ENCODE measurements around the gene FBF1. TPM values are rescaled to one million over a fixed set of nuclear protein-coding genes. Genes with fewer than 3 reads are reported as not detected.

The FBF1 gene
- total RNA-seq, 1 experiment from 2014 or later = 22.8 TPM

DNA sequence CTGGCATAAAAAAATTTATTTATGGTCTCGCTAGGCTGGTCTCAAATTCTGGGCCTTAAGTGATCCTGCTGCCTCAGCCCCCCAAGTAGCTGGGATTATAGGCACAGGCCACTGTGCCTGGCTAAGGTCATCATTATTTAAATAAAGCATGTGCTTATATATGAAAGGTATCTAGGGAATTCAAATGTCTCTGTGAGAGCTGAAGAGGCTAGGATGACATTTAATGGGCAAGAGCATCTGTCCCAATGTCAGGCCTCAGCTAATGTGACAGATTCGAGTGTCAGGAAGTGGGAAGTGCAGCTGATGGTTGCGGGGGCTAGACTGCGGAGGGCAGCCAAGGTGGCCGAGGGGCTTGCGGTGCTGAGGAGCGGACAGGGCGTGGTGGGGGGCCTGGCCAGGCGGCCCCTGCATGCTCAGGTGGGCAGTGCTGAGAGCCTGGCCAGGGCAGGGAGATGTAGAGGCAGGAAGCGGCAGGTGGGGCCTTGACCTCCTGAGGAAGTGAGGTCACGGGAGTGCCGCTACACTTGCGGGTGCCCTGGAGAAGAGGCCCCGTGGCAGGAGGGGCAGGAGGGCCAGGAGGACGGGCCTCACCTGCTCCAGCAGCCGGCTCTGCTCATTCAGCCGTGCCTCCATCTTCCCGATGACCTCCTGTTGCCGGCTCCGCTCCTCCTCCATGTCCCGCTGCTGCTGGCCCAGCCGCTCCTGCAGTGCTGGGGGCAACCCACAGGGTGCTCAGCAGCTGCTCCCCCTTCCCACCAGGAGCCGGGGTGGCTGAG is 23.5 kb downstream of the FBF1 start:
- CTCF ChIA-PET = interaction anchor here (1.8 to 3.5 kb wide), 2 partner anchors 9 to 10 kb away, joined by 3 to 10 read pairs; no protein-coding TSS in a partner anchor
- Histone ChIP-seq H3K4me1 (ENCODE audit: control insufficient read depth in 1 of 2, insufficient read depth in 2 of 2, low read length in 2 of 2) (peaks cover 0 to 9% of the 10 kb centered on the region in 2 experiments; a peak in 2 of 4 replicates), H3K27ac (ENCODE audit: low read depth, low read length) (no peak overlapping the region; the same call in 1 of the 2 replicates), H3K79me2 (ENCODE audit: insufficient read depth, low read length) (no peaks in the 10 kb centered on the region), H2AFZ (ENCODE audit: low read depth, low read length, poor library complexity, severe bottlenecking) (no peak overlapping the region), H4K20me1 (ENCODE audit: insufficient read depth) (no peaks in the 10 kb centered on the region), H3K4me3 (replicated peaks in 1 of 2; ENCODE audit: low read depth in 1 of 2, low read length in 2 of 2) (no peak overlapping the region), H3K9ac (ENCODE audit: low read length) (no peak overlapping the region), H3K9me3 (ENCODE audit: control insufficient read depth in 1 of 2, insufficient read depth in 1 of 2, low read depth in 1 of 2, low read length in 2 of 2) (no peaks in the 10 kb centered on the region), H3K4me2 (ENCODE audit: low read length) (no peak overlapping the region), H3K9me2 (ENCODE audit: insufficient read depth) (no peaks in the 10 kb centered on the region), H3K27me3 (ENCODE audit: insufficient read depth, low read length) (no peaks in the 10 kb centered on the region), H3K36me3 (ENCODE audit: control insufficient read depth in 1 of 2, insufficient read depth in 2 of 2, low read length in 2 of 2) (no peaks in the 10 kb centered on the region)
- intact Hi-C loops (cut with micrococcal nuclease) = no loop called here
- RAD21 ChIA-PET (ENCODE audit: low non-redundant PET in 1 of 2, low total read pairs in 2 of 2, uncharacterized antibody in 2 of 2, unreplicated experiment in 2 of 2) = no interaction called here
- TF ChIP-seq EZH2phosphoT487 (IDR thresholded peaks at IDR 0.05; ENCODE audit: borderline replicate concordance) = no peak
- ATAC-seq (no peak), DNase-seq (ENCODE audit: low read depth, low spot score) (no peak)
- BruUV-seq (replicated peaks) = no TSS peak
- POLR2A ChIA-PET = interaction anchor here (0.8 kb wide), 1 partner anchor 24 kb away, joined by 3 read pairs; the partner anchor contains the start of gene FBF1

DNA sequence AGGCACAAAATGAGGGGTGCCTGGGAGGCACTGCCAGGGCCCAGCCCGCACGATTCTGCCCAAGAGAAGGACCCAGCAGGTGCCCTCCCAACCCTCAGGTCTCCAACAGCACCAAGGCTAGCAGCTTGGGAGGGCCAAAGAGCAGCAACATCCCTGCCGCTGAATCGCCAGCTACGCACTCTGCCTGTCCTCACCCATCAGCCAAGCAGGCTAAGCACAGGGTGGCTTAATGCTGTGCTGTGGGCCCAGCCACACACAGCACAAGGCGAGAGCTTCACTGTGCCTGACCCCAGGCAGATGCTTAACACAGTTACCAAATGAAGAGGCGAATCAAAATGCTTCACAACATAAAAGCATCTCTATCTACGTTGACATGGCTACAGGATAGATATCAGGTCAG is 25.6 kb downstream of the FBF1 start:
- ATAC-seq (peak; percentile 16), DNase-seq (ENCODE audit: low read depth, low spot score) (no peak)
- intact Hi-C loops (cut with micrococcal nuclease) = no loop called here
- Histone ChIP-seq H3K79me2 (ENCODE audit: insufficient read depth, low read length) (no peaks in the 10 kb centered on the region), H2AFZ (ENCODE audit: low read depth, low read length, poor library complexity, severe bottlenecking) (no peak overlapping the region), H4K20me1 (ENCODE audit: insufficient read depth) (no peaks in the 10 kb centered on the region), H3K4me3 (replicated peaks in 1 of 2; ENCODE audit: low read depth in 1 of 2, low read length in 2 of 2) (no peak overlapping the region), H3K27ac (ENCODE audit: low read depth, low read length) (no peak overlapping the region), H3K4me1 (ENCODE audit: control insufficient read depth in 1 of 2, insufficient read depth in 2 of 2, low read length in 2 of 2) (peaks cover 0 to 9% of the 10 kb centered on the region in 2 experiments; a peak in 2 of 4 replicates), H3K27me3 (ENCODE audit: insufficient read depth, low read length) (no peaks in the 10 kb centered on the region), H3K4me2 (ENCODE audit: low read length) (no peak overlapping the region), H3K9me3 (ENCODE audit: control insufficient read depth in 1 of 2, insufficient read depth in 1 of 2, low read depth in 1 of 2, low read length in 2 of 2) (no peaks in the 10 kb centered on the region), H3K36me3 (ENCODE audit: control insufficient read depth in 1 of 2, insufficient read depth in 2 of 2, low read length in 2 of 2) (no peaks in the 10 kb centered on the region), H3K9me2 (ENCODE audit: insufficient read depth) (no peaks in the 10 kb centered on the region), H3K9ac (ENCODE audit: low read length) (no peak overlapping the region)
- ChIA-PET CTCF (interaction anchor here (1.2 kb wide), 1 partner anchor 13 kb away, joined by 5 read pairs; no protein-coding TSS in a partner anchor), POLR2A (interaction anchor here (1.2 kb wide), 1 partner anchor 135 kb away, joined by 3 read pairs; no protein-coding TSS in a partner anchor), RAD21 (ENCODE audit: low non-redundant PET in 1 of 2, low total read pairs in 2 of 2, uncharacterized antibody in 2 of 2, unreplicated experiment in 2 of 2) (no interaction called here)
- BruUV-seq (replicated peaks) = no TSS peak
- TF ChIP-seq ZNF274 (IDR thresholded peaks at IDR 0.05; ENCODE audit: low read depth, low read length) (no peak), RAD21 (IDR thresholded peaks at IDR 0.05; ENCODE audit: low read depth) (no peak), EZH2phosphoT487 (IDR thresholded peaks at IDR 0.05; ENCODE audit: borderline replicate concordance) (no peak), JUND (IDR thresholded peaks at IDR 0.05) (no peak), SRF (IDR thresholded peaks at IDR 0.05; ENCODE audit: low read depth) (no peak), POLR2A (IDR thresholded peaks at IDR 0.05; ENCODE audit: borderline replicate concordance, extremely low read depth, insufficient read depth, insufficient read length) (no peak), FOSL1 (IDR thresholded peaks at IDR 0.05; ENCODE audit: low read depth) (no peak)
- TF ChIP-seq, protein P1, sequence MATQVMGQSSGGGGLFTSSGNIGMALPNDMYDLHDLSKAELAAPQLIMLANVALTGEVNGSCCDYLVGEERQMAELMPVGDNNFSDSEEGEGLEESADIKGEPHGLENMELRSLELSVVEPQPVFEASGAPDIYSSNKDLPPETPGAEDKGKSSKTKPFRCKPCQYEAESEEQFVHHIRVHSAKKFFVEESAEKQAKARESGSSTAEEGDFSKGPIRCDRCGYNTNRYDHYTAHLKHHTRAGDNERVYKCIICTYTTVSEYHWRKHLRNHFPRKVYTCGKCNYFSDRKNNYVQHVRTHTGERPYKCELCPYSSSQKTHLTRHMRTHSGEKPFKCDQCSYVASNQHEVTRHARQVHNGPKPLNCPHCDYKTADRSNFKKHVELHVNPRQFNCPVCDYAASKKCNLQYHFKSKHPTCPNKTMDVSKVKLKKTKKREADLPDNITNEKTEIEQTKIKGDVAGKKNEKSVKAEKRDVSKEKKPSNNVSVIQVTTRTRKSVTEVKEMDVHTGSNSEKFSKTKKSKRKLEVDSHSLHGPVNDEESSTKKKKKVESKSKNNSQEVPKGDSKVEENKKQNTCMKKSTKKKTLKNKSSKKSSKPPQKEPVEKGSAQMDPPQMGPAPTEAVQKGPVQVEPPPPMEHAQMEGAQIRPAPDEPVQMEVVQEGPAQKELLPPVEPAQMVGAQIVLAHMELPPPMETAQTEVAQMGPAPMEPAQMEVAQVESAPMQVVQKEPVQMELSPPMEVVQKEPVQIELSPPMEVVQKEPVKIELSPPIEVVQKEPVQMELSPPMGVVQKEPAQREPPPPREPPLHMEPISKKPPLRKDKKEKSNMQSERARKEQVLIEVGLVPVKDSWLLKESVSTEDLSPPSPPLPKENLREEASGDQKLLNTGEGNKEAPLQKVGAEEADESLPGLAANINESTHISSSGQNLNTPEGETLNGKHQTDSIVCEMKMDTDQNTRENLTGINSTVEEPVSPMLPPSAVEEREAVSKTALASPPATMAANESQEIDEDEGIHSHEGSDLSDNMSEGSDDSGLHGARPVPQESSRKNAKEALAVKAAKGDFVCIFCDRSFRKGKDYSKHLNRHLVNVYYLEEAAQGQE (IDR thresholded peaks at IDR 0.05; ENCODE audit: low read depth) = no peak
- TF ChIP-seq, protein P2, sequence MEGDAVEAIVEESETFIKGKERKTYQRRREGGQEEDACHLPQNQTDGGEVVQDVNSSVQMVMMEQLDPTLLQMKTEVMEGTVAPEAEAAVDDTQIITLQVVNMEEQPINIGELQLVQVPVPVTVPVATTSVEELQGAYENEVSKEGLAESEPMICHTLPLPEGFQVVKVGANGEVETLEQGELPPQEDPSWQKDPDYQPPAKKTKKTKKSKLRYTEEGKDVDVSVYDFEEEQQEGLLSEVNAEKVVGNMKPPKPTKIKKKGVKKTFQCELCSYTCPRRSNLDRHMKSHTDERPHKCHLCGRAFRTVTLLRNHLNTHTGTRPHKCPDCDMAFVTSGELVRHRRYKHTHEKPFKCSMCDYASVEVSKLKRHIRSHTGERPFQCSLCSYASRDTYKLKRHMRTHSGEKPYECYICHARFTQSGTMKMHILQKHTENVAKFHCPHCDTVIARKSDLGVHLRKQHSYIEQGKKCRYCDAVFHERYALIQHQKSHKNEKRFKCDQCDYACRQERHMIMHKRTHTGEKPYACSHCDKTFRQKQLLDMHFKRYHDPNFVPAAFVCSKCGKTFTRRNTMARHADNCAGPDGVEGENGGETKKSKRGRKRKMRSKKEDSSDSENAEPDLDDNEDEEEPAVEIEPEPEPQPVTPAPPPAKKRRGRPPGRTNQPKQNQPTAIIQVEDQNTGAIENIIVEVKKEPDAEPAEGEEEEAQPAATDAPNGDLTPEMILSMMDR (IDR thresholded peaks at IDR 0.05 in 2 of 3, conservative IDR thresholded peaks at IDR 0.05 in 1 of 3; ENCODE audit: borderline replicate concordance in 1 of 3, insufficient read depth in 1 of 3, low read depth in 2 of 3, low read length in 2 of 3) = no peak

Data from HCT116 (cell line).